ENCODE data around the gene SH3RF2.

DNA sequence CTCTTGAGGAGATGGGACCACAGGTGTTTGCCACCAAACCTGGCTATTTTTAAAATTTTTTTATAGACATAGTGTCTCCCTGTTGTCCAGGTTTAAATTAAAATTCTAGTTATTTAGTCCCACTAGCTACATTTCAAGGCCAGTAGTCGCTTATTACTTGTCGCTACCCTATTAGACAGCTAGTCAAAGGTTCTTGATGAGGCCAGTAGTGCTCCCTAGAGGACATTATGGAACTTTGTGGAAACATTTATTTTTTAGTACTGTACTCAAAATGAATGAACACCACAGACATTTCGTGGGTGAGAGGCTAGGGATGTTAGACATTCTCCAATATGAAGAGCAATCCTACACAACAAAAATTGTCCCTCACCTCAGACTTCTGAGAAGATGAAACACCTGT lies 49.2 kb upstream of the SH3RF2 start:
- no peak for TF ChIP-seq POLR2AphosphoS5 (IDR thresholded peaks at IDR 0.05; ENCODE audit: low read length)
- no peak for TF ChIP-seq ESRRA (IDR thresholded peaks at IDR 0.05; ENCODE audit: low read length)
- TF ChIP-seq BHLHE40 (IDR thresholded peaks at IDR 0.05; ENCODE audit: borderline replicate concordance in 1 of 2, low read depth in 2 of 2, low read length in 1 of 2): no peak

All from GM12878 (cell line).